UCSD-AML1 (cell line): ENCODE data around the gene AGPAT3.
"Not testable (repeated sequence)": the region's sequence is repeated elsewhere in the genome, so short reads cannot be mapped to it uniquely, and the experiment has no call there.

ENCODE experiments used
- DNase-seq: peaks from one replicate; lab custom pipeline; 2025; ENCODE audit not compliant: unreplicated experiment; lab: John Stamatoyannopoulos, UW

The AGPAT3 gene

DNA sequence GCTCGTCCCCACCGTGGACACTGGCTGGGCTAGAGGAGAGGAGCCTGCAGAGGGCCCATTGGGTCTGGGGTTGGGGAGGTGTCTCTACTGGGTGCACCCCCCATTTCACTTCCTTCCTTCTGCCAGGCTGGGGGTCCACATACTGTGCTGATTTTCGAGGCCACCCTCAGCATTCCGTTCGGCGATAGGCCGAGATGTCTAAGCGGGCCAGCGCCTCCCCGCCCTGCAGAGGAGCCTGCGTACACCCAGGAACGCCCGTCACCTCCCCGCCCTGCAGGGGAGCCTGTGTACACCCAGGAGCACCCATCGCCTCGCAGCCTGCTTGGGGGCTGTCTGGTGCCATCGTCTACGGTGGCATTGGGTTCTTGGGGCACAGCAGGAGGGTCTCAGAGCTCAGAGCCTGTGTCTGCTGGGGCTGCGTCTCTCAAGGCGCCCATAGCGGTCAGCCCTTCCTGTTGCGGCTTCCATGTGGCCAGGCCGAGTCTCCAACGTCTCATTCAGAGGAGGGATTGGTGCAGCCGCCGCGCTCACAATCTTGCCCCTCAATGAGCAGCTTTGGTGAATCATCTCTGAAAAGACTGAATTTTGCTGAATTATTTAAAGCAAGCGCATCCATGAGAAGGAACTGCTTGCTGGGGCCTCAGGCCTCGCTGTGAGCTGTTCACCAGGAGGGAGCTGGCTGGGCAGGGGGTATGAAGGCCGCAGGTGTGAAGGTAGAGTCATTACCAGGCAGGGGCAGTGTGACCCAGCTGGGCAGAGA, 30.7 kb upstream of the AGPAT3 start:
- DNase-seq, result peak; percentile 64

DNA sequence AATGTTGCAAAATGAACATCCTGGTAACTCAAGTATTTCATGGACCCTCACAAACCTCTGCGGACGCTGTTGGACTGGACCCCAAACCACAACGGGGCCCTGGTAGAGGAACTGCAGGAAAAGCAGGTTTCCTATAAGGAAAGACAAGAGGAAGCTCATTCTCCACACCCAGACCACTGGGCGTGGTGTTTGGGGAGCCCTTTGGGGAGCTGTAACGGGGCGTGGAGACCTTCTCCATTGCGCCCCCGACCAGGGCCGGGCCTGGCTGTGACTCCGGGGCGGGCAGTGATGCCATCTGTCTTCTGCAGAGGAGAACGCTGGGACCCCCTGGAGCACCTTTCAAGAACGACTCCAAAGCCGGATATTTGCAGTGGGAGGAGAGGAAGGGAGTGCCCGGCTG, 30.0 kb upstream of the AGPAT3 start:
- DNase-seq, result peak; percentile 40

DNA sequence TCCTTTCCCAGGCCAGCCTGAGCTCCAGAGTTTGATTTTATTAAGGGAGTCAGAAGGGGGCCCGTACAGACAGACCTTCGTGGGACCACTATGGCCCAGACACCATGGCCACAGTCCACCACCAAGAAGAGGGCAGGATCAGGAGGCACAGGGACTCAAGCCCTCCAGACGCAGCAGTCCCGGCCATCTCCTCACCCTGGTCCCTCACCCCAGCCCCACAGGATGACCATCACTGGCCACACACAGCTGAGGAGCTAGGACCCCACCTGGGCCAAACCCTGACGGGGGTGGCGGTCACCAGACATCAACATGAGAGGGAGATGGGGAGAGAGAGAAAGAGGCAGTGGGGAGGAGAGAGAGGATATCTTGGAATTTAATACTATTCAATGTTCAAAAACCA, 29.2 kb upstream of the AGPAT3 start:
- DNase-seq, result no peak

DNA sequence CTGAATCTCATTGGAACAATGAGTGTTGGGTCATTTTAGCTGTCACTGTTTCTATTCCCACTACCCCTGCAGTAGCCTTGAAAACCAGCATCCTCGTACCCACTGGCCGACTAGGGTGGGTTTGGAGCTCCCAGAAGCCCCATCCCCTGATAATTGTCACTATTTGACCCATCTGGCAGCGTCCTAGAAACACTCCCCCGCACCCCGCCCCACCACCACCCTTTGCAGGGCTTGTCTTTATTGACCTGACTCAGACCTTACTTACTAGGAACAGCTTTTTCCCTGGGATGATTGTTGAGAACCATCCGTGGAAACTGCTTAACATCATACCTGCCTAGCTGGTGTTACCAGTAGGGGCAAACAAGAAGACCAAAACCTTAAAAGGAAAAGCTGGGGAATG, 28.4 kb upstream of the AGPAT3 start:
- no peak for DNase-seq

DNA sequence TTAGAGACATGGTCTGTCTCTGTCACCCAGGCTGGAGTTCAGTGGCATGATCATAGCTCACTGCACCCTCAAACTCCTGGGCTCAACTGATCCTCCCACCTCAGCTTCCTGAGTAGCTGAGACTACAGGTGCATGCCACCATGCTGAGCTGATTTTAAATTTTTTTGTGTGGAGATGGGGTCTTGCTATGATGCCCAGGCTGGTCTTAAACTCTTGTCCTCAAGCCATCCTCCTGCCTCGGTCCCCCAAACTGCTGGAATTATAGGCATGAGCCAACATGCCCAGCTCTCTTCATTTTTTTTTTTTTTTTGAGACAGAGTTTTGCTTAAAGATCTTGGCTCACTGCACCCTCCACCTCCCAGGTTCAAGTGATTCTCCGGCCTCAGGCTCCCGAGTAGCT, 24.8 kb upstream of the AGPAT3 start:
- DNase-seq, result no peak

DNA sequence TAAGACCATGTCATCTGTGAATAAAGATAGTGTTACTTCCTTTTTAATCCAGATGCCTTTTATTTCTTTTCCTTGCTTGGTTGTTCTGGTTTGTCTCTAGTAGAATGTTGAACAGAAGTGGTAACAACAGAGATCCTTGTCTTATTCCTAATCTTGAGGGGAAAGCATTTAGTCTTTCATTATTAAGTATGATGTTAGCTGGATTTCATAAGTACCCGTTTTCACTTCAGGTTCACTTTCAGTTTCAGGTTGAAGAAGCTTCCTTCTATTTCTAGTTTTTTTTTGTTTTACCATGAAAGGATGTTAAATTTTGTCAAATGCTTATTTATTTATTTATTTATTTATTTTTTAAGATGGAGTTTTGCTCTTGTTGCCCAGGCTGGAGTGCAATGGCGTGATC, 22.3 kb upstream of the AGPAT3 start:
- DNase-seq, result no peak

DNA sequence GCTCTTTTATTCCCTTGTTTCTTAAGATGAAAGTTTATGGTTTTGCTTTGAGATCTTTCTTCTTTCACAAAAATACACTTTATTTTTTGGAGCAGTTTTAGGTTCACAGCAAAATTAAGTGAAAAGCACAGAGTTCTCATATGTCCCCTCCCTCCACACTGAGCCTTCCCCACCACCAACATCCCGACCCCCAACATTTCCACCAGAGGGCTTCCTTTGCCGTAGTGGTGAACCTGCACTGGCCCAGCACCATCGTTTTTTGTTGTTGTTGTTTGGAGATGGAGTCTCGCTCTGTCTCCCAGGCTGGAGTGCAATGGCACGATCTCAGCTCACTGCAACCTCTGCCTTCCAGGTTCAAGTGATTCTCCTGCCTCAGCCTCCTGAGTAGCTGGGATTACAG, 20.1 kb upstream of the AGPAT3 start:
- DNase-seq, result not testable (repeated sequence)

DNA sequence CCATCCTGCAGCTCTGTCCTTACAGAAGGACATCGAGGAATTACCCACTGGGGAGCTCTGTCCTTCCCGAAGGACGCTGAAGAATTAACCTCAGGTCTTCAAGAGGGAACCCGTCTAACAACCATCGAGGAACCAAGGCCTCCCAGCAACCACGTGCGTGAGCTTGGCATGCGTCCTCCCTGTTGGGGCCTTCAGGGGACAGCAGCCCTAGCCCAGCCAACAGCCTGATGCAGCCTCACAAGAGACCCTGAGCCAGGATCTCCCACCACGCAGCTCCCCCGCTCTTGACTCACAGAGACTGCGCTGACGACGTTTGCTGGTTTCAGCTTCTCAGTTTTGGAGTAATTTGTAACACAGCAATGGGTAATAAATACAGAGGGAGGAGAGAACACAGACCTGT, 19.6 kb upstream of the AGPAT3 start:
- DNase-seq, result no peak

DNA sequence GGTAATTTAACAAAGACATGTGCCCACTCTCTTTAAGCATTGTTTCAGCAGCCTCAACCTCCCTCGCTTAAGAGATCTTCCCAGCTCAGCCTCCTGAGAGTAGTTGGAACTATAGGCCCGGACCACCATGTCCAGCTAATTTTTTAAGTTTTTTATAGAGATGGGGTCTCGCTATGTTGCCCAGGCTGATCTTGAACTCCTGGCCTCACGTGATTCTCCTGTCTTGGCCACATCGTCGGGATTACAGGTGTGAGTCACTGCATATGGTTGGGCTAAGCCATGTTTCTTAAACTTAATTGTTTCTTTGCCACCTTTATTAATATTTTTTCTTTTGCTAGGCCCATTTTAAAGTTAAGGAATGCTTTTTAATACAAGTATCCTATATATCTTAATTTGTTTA, 18.6 kb upstream of the AGPAT3 start:
- no peak for DNase-seq

DNA sequence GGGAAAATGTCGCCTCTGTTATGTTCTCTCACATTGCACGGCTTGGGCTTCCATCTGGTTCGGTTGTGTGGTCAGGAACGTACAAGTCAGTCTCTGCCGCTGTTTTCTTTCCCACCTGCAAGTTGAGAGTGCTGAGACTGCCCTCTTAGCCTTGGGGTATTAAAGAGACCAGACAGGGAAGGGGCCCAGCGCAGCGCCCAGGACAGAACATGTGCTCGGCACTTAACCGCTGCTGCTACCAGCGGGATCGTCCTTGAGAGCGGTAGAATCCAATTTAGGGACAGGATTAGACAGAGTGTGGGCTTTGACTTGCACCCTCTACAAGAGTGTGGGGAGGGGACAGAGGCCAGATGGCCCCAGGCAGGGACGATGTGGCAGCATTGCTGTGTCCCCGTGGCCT, 17.7 kb upstream of the AGPAT3 start:
- DNase-seq, result no peak

DNA sequence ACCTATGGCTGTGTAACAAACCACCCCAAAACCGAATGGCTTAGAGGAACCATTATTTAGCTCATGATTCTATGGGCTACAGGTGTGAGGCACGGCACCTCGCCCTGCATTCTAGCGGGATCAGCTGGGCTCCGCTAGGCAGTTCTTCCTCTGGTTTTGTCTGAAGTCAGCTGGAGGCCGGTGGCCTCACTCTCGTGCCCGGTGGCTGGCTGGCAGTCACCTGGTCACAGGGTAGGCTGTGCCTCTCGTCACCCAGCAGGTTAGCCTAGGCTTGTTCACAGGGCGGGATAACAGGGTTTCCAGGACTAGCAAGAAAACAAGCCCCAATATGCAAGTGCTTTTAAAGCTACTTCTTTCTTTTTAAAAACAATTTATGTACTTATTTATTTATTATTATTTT, 16.3 kb upstream of the AGPAT3 start:
- no peak for DNase-seq

DNA sequence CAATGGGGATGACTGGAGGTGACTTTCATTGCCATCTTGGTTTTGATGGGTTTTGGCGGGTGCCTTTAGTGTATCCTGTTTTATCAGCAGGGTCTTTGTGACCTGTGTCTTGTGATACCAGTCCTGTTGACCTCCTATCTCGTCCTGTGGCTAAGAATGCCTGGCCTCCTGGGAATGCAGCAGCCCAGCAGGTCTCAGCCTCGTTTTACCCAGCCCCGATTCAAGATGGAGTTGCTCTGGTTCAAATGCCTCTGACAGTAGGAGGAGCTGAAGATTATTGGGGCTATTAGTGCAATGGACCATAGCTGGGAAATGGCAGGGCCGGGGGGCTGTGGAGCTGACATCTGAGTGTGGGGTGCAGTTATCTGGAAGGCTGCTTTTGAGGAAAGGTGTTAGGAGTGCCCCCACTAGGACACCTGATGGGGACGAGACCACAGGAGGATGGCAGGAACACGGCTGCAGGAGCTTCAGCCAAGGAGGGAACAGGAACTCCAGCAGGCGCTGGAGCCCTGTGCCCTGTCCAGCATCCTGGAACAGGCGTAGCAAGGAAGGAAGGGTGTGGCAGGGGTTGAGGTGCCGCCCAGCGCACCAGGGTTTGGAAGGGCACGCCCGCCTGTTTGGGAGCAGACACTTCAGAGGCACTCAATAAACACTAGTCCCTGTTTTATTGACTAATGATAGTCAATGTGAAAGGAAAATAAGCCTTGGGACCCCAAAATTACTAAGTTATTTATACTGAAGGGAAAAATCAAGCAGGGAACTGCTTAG, 15.3 kb upstream of the AGPAT3 start:
- no peak for DNase-seq

DNA sequence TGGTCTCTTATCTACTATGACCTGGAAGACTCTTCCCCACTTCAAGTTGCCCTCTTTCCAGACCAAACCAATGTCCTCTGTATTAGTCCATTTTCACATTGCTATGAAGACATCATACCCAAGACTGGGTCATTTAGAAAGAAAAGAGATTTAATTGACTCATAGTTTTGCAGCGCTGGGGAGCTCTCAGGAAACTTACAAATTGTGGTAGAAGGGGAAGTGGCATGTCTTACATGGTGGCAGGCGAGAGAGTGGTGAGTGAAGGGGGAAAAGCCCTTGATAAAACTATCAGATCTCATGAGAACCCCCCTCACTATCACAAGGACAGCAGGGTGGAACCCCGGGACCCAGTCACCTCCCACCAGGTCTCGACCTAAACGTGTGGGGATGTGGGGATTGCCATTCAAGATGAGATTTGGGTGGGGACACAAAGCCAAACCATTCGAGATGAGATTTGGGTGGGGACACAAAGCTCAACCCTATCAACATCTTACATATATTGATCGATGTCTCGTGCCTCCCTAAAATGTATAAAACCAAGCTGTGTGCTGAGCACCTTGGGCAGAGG, 14.2 kb upstream of the AGPAT3 start:
- no peak for DNase-seq

DNA sequence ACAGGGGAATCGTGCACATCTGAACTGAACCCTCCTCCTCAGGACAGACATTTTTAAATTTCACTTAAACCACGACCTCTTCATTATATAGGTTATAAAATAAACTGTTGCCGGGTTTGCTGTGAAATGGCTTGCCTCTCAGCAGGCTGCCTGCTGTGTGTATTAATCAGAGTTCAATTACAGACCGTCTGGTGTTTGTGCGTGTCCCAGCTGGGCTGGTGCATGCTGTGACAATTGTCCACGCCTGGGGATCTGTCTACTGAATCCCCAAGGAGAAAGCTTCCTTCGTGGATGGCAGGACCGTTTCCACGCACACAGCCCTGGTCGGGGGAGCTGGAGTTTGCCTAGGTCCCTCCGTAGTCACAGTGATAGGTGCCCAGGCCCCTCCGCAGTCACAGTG, 13.4 kb upstream of the AGPAT3 start:
- DNase-seq, result no peak

DNA sequence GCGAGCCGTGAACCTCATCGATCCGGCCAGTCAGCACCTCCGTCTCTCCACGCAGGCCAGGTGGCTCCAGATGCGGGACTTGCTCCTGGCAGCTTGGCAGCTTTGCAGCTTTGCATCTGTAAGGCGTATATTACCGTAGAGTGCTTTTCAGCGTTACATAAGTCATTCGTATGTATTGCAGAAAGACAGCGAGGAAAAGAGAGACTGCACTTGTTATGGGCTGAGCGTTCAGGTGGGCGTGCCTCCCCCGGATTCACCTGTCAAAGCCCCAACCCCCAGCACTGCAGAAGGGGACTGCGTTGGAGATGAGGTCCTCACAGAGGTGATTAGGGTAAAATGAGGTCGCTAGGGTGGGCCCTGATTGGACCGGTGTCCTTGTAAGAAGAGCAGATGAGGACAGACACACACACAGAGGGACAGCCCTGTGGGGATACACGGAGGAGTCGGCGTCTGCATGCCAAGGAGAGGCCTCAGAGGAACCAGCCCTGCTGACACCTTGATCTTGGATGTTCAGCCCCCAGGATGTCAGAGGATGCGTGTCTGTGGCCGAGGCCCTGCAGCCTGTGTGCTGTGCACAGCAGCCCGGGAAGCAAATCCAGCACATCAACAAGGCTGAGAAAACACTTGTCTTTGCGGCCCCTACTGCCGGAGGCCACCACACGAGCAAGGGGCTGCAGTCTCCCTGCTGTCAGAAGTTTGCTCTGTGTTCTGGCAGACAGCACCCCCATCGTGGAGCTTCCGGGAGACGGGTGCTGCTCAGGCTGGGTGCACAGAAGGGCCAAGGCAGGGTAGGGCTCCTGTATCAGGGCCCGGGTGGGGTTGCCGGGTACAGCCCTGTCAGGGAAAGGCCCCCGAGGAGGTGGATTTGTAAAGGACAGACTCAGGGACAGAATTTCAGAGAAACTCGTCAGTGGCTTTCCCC, 10.9 kb upstream of the AGPAT3 start:
- no peak for DNase-seq

DNA sequence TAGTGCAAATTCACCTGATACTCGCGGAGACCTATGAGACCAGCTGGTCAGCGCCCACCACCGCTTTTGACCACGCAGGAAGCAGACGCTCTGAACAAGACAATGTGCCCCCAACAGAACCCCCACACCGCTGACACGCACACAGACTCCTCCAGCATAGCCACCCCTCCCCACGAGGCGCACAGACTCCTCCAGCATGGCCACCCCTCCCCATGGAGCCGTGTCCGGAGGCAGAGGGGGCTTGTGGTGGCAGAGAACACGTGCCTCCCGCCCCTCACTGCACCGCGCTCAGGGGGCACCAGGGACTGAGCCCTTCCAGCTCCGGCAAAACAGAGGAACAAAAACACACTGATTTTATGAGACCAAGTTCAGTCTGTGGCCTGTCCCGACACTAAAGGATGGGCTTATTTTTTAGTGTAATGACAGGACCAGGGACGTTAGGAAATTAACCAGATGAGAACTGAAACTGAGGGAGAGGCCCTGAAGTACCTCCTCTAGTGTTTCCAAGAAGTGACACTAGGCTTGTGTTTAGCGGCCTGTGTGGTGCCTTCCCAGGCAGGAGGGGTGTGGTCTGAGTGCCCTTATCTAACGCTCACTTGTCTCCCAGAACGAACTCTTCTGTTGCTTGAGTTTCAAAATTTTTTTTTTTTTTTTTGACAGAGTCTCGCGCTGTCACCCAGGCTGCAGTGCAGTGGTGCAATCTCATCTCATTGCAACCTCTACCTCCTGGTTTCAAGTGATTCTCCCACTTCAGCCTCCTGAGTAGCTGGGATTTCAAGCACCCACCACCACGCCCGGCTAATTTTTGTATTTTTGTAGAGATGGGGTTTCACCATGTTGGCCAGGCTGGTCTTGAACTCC, 10.0 kb upstream of the AGPAT3 start:
- DNase-seq, result no peak

DNA sequence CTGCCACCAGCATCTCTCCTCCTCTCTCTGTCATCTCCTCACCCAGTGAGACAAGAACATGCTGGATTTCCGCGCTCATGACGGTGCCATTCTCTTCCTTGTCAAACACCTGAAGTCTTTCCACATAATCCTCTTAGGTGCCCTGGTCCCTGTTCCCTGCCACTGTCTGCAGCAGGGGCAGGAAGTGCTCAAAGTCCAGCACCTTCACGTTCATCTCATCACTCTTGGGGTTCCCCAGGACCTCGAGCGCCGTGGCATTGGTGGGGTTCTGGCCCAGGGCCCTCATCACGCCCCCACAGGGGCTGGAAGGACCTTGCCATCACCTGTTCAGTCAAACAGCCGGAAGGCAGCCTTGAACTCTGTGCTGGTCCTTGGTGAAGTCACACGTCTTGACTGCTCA, 9.1 kb upstream of the AGPAT3 start:
- no peak for DNase-seq

DNA sequence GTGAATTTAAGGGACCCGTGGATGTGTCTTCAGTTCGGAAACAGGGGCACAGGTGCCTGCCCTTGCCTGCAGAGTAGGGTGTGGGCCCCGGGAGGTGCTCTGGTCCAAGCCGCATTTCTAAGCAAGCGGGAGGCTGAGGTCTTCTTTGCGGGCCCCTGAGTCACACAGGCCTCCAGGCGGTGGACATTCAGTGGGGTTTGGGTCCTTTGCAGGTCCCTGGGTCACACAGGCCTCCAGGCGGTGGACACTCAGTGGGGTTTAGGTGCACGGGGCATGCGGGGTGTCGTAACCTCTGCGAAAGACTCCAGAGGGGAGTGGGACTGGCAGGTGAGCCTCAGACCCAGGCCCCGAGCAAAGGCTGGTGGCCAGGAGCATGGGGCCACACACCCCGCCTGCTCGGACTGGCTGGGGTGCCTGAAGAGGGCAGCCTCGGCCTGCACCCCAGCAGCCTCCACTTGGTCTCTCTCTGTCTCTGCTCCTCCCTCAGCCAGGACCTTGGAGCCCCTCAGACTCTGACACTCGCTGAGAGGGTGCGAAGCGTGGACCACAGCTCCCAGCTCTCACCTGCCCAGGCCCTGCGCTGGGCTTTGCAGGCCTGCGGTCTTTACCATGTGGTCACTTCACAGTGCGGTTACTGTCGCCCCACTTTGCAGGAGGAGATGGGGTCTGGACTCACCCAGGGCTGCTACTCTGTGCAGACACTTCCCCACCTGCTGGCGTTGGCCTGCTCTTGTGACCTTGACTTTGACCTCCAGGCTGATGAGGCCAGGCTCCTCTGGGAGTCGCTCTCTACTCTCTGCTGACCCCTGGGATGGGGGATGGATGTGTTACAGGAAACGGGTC, 6.0 kb upstream of the AGPAT3 start:
- DNase-seq, result no peak

DNA sequence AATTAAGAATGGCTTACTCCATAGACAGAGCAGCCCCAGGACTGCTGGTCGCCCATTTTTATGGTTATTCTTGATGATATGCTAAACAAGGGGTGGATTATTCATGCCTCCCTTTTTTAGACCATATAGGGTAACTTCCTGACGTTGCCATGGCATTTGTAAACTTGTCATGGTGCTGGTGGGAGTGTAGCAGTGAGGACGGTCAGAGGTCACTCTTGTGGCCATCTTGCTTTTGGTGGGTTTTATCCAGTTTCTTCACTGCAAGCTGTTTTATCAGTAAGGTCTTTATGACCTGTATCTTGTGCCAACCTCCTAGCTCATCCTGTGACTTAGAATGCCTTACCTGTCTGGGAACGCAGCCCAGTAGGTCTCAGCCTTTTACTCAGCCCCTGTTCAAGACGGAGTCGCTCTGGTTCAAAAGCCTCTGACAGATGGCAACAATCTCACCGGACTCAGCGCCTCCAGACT, 5.2 kb upstream of the AGPAT3 start:
- no peak for DNase-seq
